ENCODE results near the gene P4HB.

The P4HB gene

GRCh38 chr17:81895400-81895799 is 35.1 kb upstream of the P4HB start:
- no peak for FAIRE-seq

- FAIRE-seq, result no peak
Observed at GRCh38 chr17:81891303-81891552, 30.9 kb upstream of the P4HB start.

- no peak for FAIRE-seq
Observed at GRCh38 chr17:81890447-81891302, 30.3 kb upstream of the P4HB start.

GRCh38 chr17:81889602-81890001 is 29.3 kb upstream of the P4HB start:
- no peak for FAIRE-seq

GRCh38 chr17:81888988-81889595 is 28.8 kb upstream of the P4HB start:
- no peak for FAIRE-seq

GRCh38 chr17:81888105-81888987 is 28.0 kb upstream of the P4HB start:
- FAIRE-seq, result no peak

- FAIRE-seq, result no peak
Observed at GRCh38 chr17:81885869-81886548, 25.7 kb upstream of the P4HB start.

- FAIRE-seq, result no peak
Observed at GRCh38 chr17:81885454-81885853, 25.1 kb upstream of the P4HB start.

- no peak for FAIRE-seq
Observed at GRCh38 chr17:81884968-81885367, 24.6 kb upstream of the P4HB start.

- no peak for FAIRE-seq
Observed at GRCh38 chr17:81884520-81884919, 24.2 kb upstream of the P4HB start.

- no peak for FAIRE-seq
Observed at GRCh38 chr17:81879121-81879520, 18.8 kb upstream of the P4HB start.

GRCh38 chr17:81878294-81878693 is 18.0 kb upstream of the P4HB start:
- no peak for FAIRE-seq

GRCh38 chr17:81877569-81877968 is 17.2 kb upstream of the P4HB start:
- FAIRE-seq, result no peak

- FAIRE-seq, result no peak
Observed at GRCh38 chr17:81871387-81872230, 11.3 kb upstream of the P4HB start.

- FAIRE-seq, result no peak
Observed at GRCh38 chr17:81870981-81871386, 10.6 kb upstream of the P4HB start, which contains the start of gene ARHGDIA. Gene ARHGDIA (minus strand): TSS chr17:81871337. CDS start chr17:81869930, 1,407 bp downstream.

- FAIRE-seq, result no peak
Observed at GRCh38 chr17:81870131-81870980, 10.0 kb upstream of the P4HB start.

- FAIRE-seq, result no peak
Observed at GRCh38 chr17:81869221-81870130, 9.1 kb upstream of the P4HB start.

GRCh38 chr17:81868674-81869220 is 8.4 kb upstream of the P4HB start:
- FAIRE-seq, result no peak

- no peak for FAIRE-seq
Observed at GRCh38 chr17:81867991-81868673, 7.8 kb upstream of the P4HB start.
